ENCODE results near the gene TAS1R1.

TAS1R1 gene

DNA sequence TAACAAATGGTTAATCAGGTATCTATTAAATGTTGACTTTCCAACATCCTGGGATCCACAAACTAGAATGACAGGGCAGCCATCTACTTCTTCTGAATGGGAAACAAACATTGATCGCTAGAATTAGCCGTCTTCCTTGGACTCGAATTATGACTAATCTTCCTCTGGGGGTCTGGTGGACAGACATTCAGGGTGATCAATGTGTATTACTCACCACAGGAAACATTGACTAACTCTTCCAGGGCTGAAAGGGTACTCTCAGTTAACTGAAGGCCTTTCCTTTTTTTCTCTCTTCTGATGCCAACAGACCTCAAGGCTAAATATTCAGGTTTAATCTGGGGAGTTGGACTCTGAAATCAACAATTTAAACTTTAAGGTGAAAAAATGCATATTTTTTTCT, 10.3 kb upstream of the TAS1R1 start:
- TF ChIP-seq EZH2phosphoT487 (IDR thresholded peaks at IDR 0.05; ENCODE audit: borderline replicate concordance, low read length) = no peak
- TF ChIP-seq, protein P1, sequence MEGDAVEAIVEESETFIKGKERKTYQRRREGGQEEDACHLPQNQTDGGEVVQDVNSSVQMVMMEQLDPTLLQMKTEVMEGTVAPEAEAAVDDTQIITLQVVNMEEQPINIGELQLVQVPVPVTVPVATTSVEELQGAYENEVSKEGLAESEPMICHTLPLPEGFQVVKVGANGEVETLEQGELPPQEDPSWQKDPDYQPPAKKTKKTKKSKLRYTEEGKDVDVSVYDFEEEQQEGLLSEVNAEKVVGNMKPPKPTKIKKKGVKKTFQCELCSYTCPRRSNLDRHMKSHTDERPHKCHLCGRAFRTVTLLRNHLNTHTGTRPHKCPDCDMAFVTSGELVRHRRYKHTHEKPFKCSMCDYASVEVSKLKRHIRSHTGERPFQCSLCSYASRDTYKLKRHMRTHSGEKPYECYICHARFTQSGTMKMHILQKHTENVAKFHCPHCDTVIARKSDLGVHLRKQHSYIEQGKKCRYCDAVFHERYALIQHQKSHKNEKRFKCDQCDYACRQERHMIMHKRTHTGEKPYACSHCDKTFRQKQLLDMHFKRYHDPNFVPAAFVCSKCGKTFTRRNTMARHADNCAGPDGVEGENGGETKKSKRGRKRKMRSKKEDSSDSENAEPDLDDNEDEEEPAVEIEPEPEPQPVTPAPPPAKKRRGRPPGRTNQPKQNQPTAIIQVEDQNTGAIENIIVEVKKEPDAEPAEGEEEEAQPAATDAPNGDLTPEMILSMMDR (IDR thresholded peaks at IDR 0.05; ENCODE audit: low read depth, low read length, poor library complexity, severe bottlenecking) = no peak
- H4K20me1 ChIP-seq (ENCODE audit: control insufficient read depth, insufficient read depth, low read depth, low read length) = peaks cover 6% of the 10 kb centered on the region; the same call in 1 of the 2 replicates
- peaks cover 78% of the 10 kb centered on the region for H3K36me3 ChIP-seq (ENCODE audit: control insufficient read depth, low read length)
- no peak overlapping the region for H3K4me2 ChIP-seq (ENCODE audit: low read length)
- H3K79me2 ChIP-seq (ENCODE audit: control insufficient read depth, low read length) = peaks cover 14% of the 10 kb centered on the region; the same call in 1 of the 2 replicates
- H3F3A ChIP-seq (ENCODE audit: control insufficient read depth, insufficient read depth) = no peaks in the 10 kb centered on the region
- no peak overlapping the region for H3K4me3 ChIP-seq (ENCODE audit: low read length)
- H3K27ac ChIP-seq (ENCODE audit: low read depth, low read length) = no peak overlapping the region
- H3K9me3 ChIP-seq (ENCODE audit: control insufficient read depth, insufficient read depth, low read length) = no peaks in the 10 kb centered on the region
- no peaks in the 10 kb centered on the region for H3K4me1 ChIP-seq (ENCODE audit: control insufficient read depth, low read length)
- H3K27me3 ChIP-seq (ENCODE audit: control insufficient read depth, low read length) = no peaks in the 10 kb centered on the region
- H3K9me2 ChIP-seq (replicated peaks; ENCODE audit: control insufficient read depth, low read length) = no peaks in the 10 kb centered on the region

DNA sequence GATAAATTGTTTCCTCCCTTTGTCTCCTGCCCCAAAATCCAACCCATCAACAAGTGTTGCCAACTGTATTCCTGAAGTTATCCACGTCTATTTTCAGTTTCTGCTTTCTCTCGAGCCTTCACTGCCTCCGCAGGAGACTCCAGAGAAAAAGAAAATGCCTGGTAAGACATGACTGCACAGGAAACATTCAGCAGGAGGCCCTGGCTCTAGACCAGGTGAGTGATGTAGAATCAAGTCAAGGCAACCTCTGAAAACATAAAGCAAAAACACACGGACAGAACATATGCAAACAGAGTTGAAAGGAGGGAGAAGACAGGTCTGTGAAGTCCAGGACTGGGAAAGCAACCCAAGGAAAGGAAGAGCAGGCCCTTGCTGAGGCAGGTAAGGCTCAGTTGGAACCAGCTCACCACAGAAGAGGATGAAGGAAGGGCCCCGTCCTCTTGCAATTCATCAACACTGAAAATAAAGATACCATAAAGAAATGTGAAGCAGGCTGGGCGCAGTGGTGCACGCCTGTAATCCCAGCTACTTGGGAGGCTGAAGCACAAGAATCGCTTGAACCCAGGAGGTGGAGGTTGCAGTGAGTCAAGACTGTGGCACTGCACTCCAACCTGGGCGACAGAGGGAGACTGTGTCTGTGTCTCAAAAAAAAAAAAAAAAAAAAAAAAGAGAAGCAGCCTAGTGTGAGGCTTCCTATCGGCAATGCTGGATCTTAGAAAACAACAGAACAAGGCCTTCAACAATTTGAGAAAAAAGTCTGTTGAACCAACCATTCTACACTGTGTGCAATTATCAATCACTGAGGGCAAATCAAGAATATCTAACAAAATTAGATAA, 9.6 kb upstream of the TAS1R1 start:
- Histone ChIP-seq H3F3A (ENCODE audit: control insufficient read depth, insufficient read depth) (no peaks in the 10 kb centered on the region), H4K20me1 (ENCODE audit: control insufficient read depth, insufficient read depth, low read depth, low read length) (peaks cover 6% of the 10 kb centered on the region; the same call in 1 of the 2 replicates), H3K27ac (ENCODE audit: low read depth, low read length) (no peak overlapping the region), H3K4me3 (ENCODE audit: low read length) (no peak overlapping the region), H3K4me1 (ENCODE audit: control insufficient read depth, low read length) (no peaks in the 10 kb centered on the region), H3K4me2 (ENCODE audit: low read length) (no peak overlapping the region), H3K27me3 (ENCODE audit: control insufficient read depth, low read length) (no peaks in the 10 kb centered on the region), H3K9me3 (ENCODE audit: control insufficient read depth, insufficient read depth, low read length) (no peaks in the 10 kb centered on the region), H3K9me2 (replicated peaks; ENCODE audit: control insufficient read depth, low read length) (no peaks in the 10 kb centered on the region), H3K79me2 (ENCODE audit: control insufficient read depth, low read length) (peaks cover 14% of the 10 kb centered on the region; the same call in 1 of the 2 replicates), H3K36me3 (ENCODE audit: control insufficient read depth, low read length) (peaks cover 83% of the 10 kb centered on the region)
- TF ChIP-seq EZH2phosphoT487 (IDR thresholded peaks at IDR 0.05; ENCODE audit: borderline replicate concordance, low read length) = no peak
- TF ChIP-seq, protein P1 (IDR thresholded peaks at IDR 0.05; ENCODE audit: low read depth, low read length, poor library complexity, severe bottlenecking) = no peak

DNA sequence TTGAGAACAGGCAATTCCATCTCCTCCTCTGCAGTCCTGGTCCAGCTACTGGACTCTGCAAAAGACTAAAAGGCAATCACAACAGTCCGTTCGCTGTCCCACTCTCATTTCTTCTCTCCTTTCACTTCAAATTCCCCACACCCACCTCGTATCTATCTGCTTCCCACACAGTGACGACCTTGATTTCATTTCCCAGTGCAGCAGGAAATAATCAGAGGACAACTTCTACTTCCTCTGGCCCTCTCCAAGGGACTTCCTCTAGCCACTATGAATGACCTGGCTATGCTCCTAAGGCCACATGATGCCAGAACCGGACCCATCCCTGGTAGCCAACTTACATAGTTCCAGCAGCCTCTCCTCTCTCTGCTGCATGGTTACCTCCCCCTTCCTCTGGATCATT, 8.8 kb upstream of the TAS1R1 start:
- H4K20me1 ChIP-seq (ENCODE audit: control insufficient read depth, insufficient read depth, low read depth, low read length) = peaks cover 6% of the 10 kb centered on the region; the same call in 1 of the 2 replicates
- H3K9me2 ChIP-seq (replicated peaks; ENCODE audit: control insufficient read depth, low read length) = no peaks in the 10 kb centered on the region
- no peaks in the 10 kb centered on the region for H3K27me3 ChIP-seq (ENCODE audit: control insufficient read depth, low read length)
- peaks cover 82% of the 10 kb centered on the region for H3K36me3 ChIP-seq (ENCODE audit: control insufficient read depth, low read length)
- H3K4me3 ChIP-seq (ENCODE audit: low read length) = no peak overlapping the region
- no peaks in the 10 kb centered on the region for H3K9me3 ChIP-seq (ENCODE audit: control insufficient read depth, insufficient read depth, low read length)
- no peak for TF ChIP-seq EZH2phosphoT487 (IDR thresholded peaks at IDR 0.05; ENCODE audit: borderline replicate concordance, low read length)
- TF ChIP-seq, protein P1 (IDR thresholded peaks at IDR 0.05; ENCODE audit: low read depth, low read length, poor library complexity, severe bottlenecking) = no peak
- no peak overlapping the region for H3K4me2 ChIP-seq (ENCODE audit: low read length)
- H3K79me2 ChIP-seq (ENCODE audit: control insufficient read depth, low read length) = peaks cover 21% of the 10 kb centered on the region
- no peaks in the 10 kb centered on the region for H3K4me1 ChIP-seq (ENCODE audit: control insufficient read depth, low read length)
- no peak overlapping the region for H3K27ac ChIP-seq (ENCODE audit: low read depth, low read length)
- H3F3A ChIP-seq (ENCODE audit: control insufficient read depth, insufficient read depth) = no peaks in the 10 kb centered on the region
